K562 (cell line): ENCODE results near the gene S100A6. TPM values are rescaled to one million over a fixed set of nuclear protein-coding genes. Genes with fewer than 3 reads are reported as not detected.

ENCODE experiments used
- ATAC-seq: fragments of 200-7000 bp; cut with Tn5 transposase; 3 replicates; pipeline ENCODE4 v1.9.1; 2020; ENCODE audit warnings: moderate library complexity
- BruUV-seq: library from RNA; stranded (reverse); fragments of 400-500 nt; replicated peaks from 2 replicates; lab custom pipeline; 2021; lab: Mats Ljungman, UMichigan
- CTCF ChIA-PET: fragments of 300-600 bp; formaldehyde crosslinking; extraction: SDS; loops from one replicate; lab custom pipeline; 2021; ENCODE audit warnings: low intra/inter-chr PET ratio; lab: Yijun Ruan, JAX
- POLR2A ChIA-PET: fragments of 300-600, 350-650 bp; sonication (Branson Sonifier 250); formaldehyde crosslinking; extraction: SDS; loops from one replicate; lab custom pipeline; 2021; ENCODE audit warnings: antibody characterized with exemption, inconsistent platforms; lab: Yijun Ruan, JAX
- DNase-seq, 4 experiments: peaks; one replicate each; pipeline versions ENCODE4 v3.0.0 to v3.0.0-alpha.2; 2011 to 2018; ENCODE audit warnings: low spot score in 3 of 4, mixed read lengths in 3 of 4; ENCODE audit errors: extremely low read depth in 1 of 4
- FAIRE-seq: peaks from 2 replicates; lab custom pipeline; 2011; peaks lifted over from hg19 to GRCh38; lab: Jason Lieb, UNC
- H2AFZ ChIP-seq: 2 replicates; pipeline ENCODE4 v1.6.0; 2011; ENCODE audit warnings: low read depth, low read length, control low read depth, inconsistent platforms
- H3K27ac ChIP-seq: fragments of 200-600 bp; 3 replicates; pipeline ENCODE4 v1.8.0; 2011; ENCODE audit warnings: low read depth, mild to moderate bottlenecking, control low read depth, inconsistent platforms, low read length, moderate library complexity, mixed read lengths; ENCODE audit errors: extremely low read depth
- H3K27me3 ChIP-seq, 2 experiments: fragments of 300-600 bp in 1 of 2; 2 replicates in 1 of 2; 3 replicates in 1 of 2; pipeline versions ENCODE4 v1.6.0 to v1.8.0; 2011; ENCODE audit warnings: inconsistent platforms in 2 of 2, low read length in 2 of 2, mild to moderate bottlenecking in 1 of 2, mixed read lengths in 1 of 2, moderate library complexity in 1 of 2; ENCODE audit not compliant: control insufficient read depth in 2 of 2, insufficient read depth in 2 of 2
- H3K36me3 ChIP-seq: fragments of 300-600 bp; 3 replicates; pipeline ENCODE4 v1.8.0; 2011; ENCODE audit warnings: mild to moderate bottlenecking, low read length, inconsistent platforms; ENCODE audit not compliant: control insufficient read depth, insufficient read depth
- H3K4me1 ChIP-seq, 2 experiments: fragments of 200-600 bp in 1 of 2; replicated peaks in 1 of 2; 2 replicates in 1 of 2; 3 replicates in 1 of 2; pipeline versions ENCODE4 v1.5.1 to v1.8.0; 2011; ENCODE audit warnings: inconsistent platforms in 2 of 2, low read length in 2 of 2, mild to moderate bottlenecking in 1 of 2, mixed read lengths in 1 of 2, moderate library complexity in 1 of 2; ENCODE audit not compliant: control insufficient read depth in 2 of 2, insufficient read depth in 2 of 2
- H3K4me2 ChIP-seq: 2 replicates; pipeline ENCODE4 v1.6.1; 2011; ENCODE audit warnings: low read length, control low read depth, inconsistent platforms, mixed read lengths; ENCODE audit not compliant: insufficient read depth
- H3K4me3 ChIP-seq: fragments of 200-600 bp; sonication (generic), shearing (Covaris generic); 2 replicates; pipeline ENCODE4 v1.5.1; 2016; ENCODE audit warnings: control low read depth, inconsistent platforms
- H3K79me2 ChIP-seq: fragments of 200-600 bp; 3 replicates; pipeline ENCODE4 v1.8.0; 2011; ENCODE audit warnings: low read length, inconsistent platforms; ENCODE audit not compliant: control insufficient read depth, insufficient read depth
- H3K9ac ChIP-seq, 2 experiments: 2 replicates each; pipeline versions ENCODE4 v1.6.0 to v1.6.1; 2011; ENCODE audit warnings: low read depth in 2 of 2, low read length in 2 of 2, control low read depth in 1 of 2, inconsistent platforms in 1 of 2, mild to moderate bottlenecking in 1 of 2, mixed read lengths in 1 of 2; ENCODE audit not compliant: insufficient read depth in 1 of 2
- H3K9me1 ChIP-seq: one replicate; pipeline ENCODE4 v1.6.0; 2011; ENCODE audit warnings: inconsistent platforms, mild to moderate bottlenecking, low read length, moderate library complexity; ENCODE audit not compliant: control insufficient read depth, insufficient read depth
- H3K9me3 ChIP-seq: replicated peaks from 2 replicates; pipeline ENCODE4 v1.5.1; 2011; ENCODE audit warnings: low read depth, low read length, inconsistent platforms; ENCODE audit not compliant: control insufficient read depth, insufficient read depth
- H4K20me1 ChIP-seq: replicated peaks from 2 replicates; pipeline ENCODE4 v1.6.1; 2011; ENCODE audit warnings: low read length, inconsistent platforms, mixed read lengths; ENCODE audit not compliant: control insufficient read depth, insufficient read depth
- NR2C1 ChIP-seq, 2 experiments: fragments of 450-650 bp; IDR thresholded peaks; 2 replicates each; pipeline ENCODE4 v1.6.1; 2017; ENCODE audit warnings: mild to moderate bottlenecking in 2 of 2, antibody characterized with exemption in 1 of 2, inconsistent platforms in 1 of 2, missing compliant biosample characterization in 1 of 2, missing genetic modification characterization in 1 of 2
- RBM14 ChIP-seq: fragments of 200-400 bp; formaldehyde crosslinking; IDR thresholded peaks from 2 replicates; pipeline ENCODE4 v1.6.1; 2018; ENCODE audit warnings: low read depth, mild to moderate bottlenecking, low read length, moderate library complexity, borderline replicate concordance; ENCODE audit not compliant: insufficient read depth
- TBL1XR1 ChIP-seq, 2 experiments: IDR thresholded peaks; 2 replicates each; pipeline ENCODE4 v1.6.1; 2012; ENCODE audit warnings: improper control_type of control experiment in 2 of 2, low read length in 2 of 2, mild to moderate bottlenecking in 1 of 2
- TRIM25 ChIP-seq: fragments of 450-650 bp; IDR thresholded peaks from 2 replicates; pipeline ENCODE4 v1.7.0; 2016; ENCODE audit warnings: borderline replicate concordance
- ZNF354B ChIP-seq: fragments of 250-450 bp; sonication (Bioruptor Pico); IDR thresholded peaks from 2 replicates; pipeline ENCODE4 v1.4.0; 2020
- ZNF609 ChIP-seq: sonication (generic); formaldehyde crosslinking; IDR thresholded peaks from 2 replicates; pipeline ENCODE4 v1.8.1; 2023; ENCODE audit warnings: missing genetic modification reagents, mild to moderate bottlenecking, borderline replicate concordance
- WGBS: fragments of 100-300 bp; shearing (Covaris generic); methylation state at CpG from one replicate; pipeline ENCODE4 v1.1.6; 2016; ENCODE audit warnings: low coverage, mixed read lengths; ENCODE audit not compliant: insufficient coverage; ENCODE audit errors: missing lambda C conversion rate; 5-methylcytosine and 5-hydroxymethylcytosine counted together
- in situ Hi-C: fragments of 300-500 bp; cut with MboI; formaldehyde crosslinking; loops from 4 replicates; pipeline ENCODE4 v1.15.0; 2018; ENCODE audit warnings: inconsistent platforms, mixed read lengths
- intact Hi-C: fragments of 100-400 bp; cut with micrococcal nuclease; formaldehyde crosslinking; loops from 2 replicates; pipeline ENCODE4 v1.14.2; 2022
- polyA plus RNA-seq, 8 experiments: library from polyadenylated mRNA; depleted of rRNA in 4 of 8; stranded (reverse) in 5 of 8; unstranded in 3 of 8; fragments of >200 nt; fragmentation: Nextera tagmentation in 2 of 8; fragmentation: Illumina TruSeq in 1 of 8; extraction: Ambion mirVana in 2 of 8; extraction: Trizol in 1 of 8; gene quantifications; 2 replicates each; pipeline versions ENCODE4 v1.2.1 to v1.2.3, GENCODE V29; 2011 to 2014; ENCODE audit warnings: inconsistent platforms in 1 of 8, missing spikeins in 1 of 8
- total RNA-seq, 7 experiments: library from RNA; depleted of rRNA in 6 of 7; stranded (reverse); fragments of >200 nt in 6 of 7; fragmentation: Illumina TruSeq in 2 of 7; extraction: Trizol in 2 of 7; gene quantifications; 2 replicates each; pipeline versions ENCODE4 v1.2.1 to v1.2.3, GENCODE V29; 2011 to 2021; ENCODE audit warnings: low replicate concordance in 1 of 7

Gene S100A6
- total and polyA plus RNA-seq, 9 of the 15 experiments (the other 6 are each of a cell fraction or from before 2014, with no cell fraction given), result 9.8 to 66.5 (median 23.2) TPM

GRCh38 chr1:153550398-153550758 is 14.6 kb upstream of the S100A6 start:
- 35% methylated on average over 4 of the region's 4 CpGs for WGBS
- no peak overlapping the region for H3K4me2 ChIP-seq
- BruUV-seq, result no TSS peak
- H2AFZ ChIP-seq, result peak overlapping the region; percentile 65; the same call in 1 of the 2 replicates
- no peak for TF ChIP-seq ZNF354B (CRISPR knock-in tag)
- TF ChIP-seq NR2C1 (IDR thresholded peaks at IDR 0.05), result no peak
- TF ChIP-seq NR2C1 (tag; IDR thresholded peaks at IDR 0.05), result no peak
- TF ChIP-seq, all 486 proteins: peak for 0
- no peak overlapping the region for H3K4me3 ChIP-seq
- H4K20me1 ChIP-seq, result no peaks in the 10 kb centered on the region
- FAIRE-seq, result no peak
- CTCF ChIA-PET, result no interaction called here
- peak overlapping the region in 1 of 2 experiments; percentile 45; a peak in 1 of 4 replicates for H3K9ac ChIP-seq
- POLR2A ChIA-PET, result interaction anchor here (0.6 to 1.4 kb wide), 7 partner anchors 9 to 35 kb away, joined by 3 to 8 read pairs (median 3); no protein-coding TSS in a partner anchor
- no peaks in the 10 kb centered on the region for H3K36me3 ChIP-seq
- no peaks in the 10 kb centered on the region for H3K79me2 ChIP-seq
- no peak overlapping the region for H3K27ac ChIP-seq
- H3K4me1 ChIP-seq, result peaks cover 43 to 51% of the 10 kb centered on the region in 2 experiments
- in situ Hi-C loops (no loop called here), intact Hi-C loops (no loop called here)
- ATAC-seq, result no peak
- no peaks in the 10 kb centered on the region for H3K9me1 ChIP-seq
- DNase-seq, result no peak
- H3K27me3 ChIP-seq, result no peaks in the 10 kb centered on the region
- H3K9me3 ChIP-seq, result no peaks in the 10 kb centered on the region

GRCh38 chr1:153549741-153550397 is 14.1 kb upstream of the S100A6 start:
- no peak overlapping the region for H3K4me3 ChIP-seq
- CTCF ChIA-PET, result no interaction called here
- H3K9ac ChIP-seq, result peak overlapping the region in 1 of 2 experiments; percentile 62; a peak in 2 of 4 replicates
- WGBS, result 59% methylated on average over 6 of the region's 6 CpGs
- BruUV-seq, result no TSS peak
- no peaks in the 10 kb centered on the region for H3K9me3 ChIP-seq
- in situ Hi-C loops (no loop called here), intact Hi-C loops (no loop called here)
- H4K20me1 ChIP-seq, result no peaks in the 10 kb centered on the region
- H3K36me3 ChIP-seq, result no peaks in the 10 kb centered on the region
- DNase-seq, result no peak
- H3K4me2 ChIP-seq, result no peak overlapping the region
- H3K9me1 ChIP-seq, result no peaks in the 10 kb centered on the region
- H3K4me1 ChIP-seq, result peaks cover 46 to 56% of the 10 kb centered on the region in 2 experiments
- H3K27ac ChIP-seq, result no peak overlapping the region
- POLR2A ChIA-PET, result interaction anchor here (0.6 to 1.4 kb wide), 6 partner anchors 10 to 36 kb away, joined by 3 to 8 read pairs (median 3); no protein-coding TSS in a partner anchor
- H2AFZ ChIP-seq, result peak overlapping the region; percentile 65; the same call in 1 of the 2 replicates
- no peak for FAIRE-seq
- no peak for ATAC-seq
- no peaks in the 10 kb centered on the region for H3K79me2 ChIP-seq
- no peaks in the 10 kb centered on the region for H3K27me3 ChIP-seq
- TF ChIP-seq RBM14 (no peak), TRIM25 (no peak), TBL1XR1 (IDR thresholded peaks at IDR 0.05; ENCODE audit: low read length in 2 of 2) (no peak), ZNF609 (no peak)
